Measurements from ENCODE around the gene CEP85. TPM values are rescaled to one million over a fixed set of nuclear protein-coding genes. Genes with fewer than 3 reads are reported as not detected.

CEP85 gene
- total RNA-seq, 2 donors from 2014 or later: 17.7 to 38.6 TPM

DNA sequence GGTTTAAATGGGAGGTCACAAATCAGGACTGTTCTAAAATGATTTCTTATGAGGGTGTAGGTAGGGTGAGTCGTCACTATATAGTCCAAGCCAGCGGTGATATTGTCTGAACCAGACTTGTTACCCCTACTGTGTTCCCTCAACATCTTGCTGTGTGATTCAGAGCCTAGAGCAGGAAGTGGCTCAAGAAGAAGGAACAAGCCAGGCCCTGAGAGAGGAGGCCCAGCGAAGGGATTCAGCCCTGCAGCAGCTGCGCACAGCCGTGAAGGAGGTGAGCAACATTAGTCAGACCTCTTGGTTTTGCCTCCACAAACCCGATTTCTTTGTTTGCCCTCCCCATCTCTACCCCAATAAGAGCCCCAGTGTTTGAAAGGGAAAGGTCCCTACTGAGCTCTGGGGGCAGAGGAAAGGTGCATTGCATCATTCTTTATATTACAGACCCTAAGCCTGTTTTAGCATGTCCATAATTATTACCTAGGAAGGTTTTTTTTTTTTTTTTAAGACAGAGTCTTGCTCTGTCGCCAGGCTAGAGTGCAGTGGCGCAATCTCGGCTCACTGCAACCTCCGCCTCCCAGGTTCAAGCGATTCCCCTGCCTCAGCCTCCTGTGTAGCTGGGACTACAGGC is 40.9 kb downstream of the CEP85 start:
- intact Hi-C loops (cut with DNase I): loop anchor here (2.0 to 10.0 kb wide), 2 partner anchors 46 to 50 kb away; no protein-coding TSS in a partner anchor
- DNase-seq (no peak), ATAC-seq (no peak)

DNA sequence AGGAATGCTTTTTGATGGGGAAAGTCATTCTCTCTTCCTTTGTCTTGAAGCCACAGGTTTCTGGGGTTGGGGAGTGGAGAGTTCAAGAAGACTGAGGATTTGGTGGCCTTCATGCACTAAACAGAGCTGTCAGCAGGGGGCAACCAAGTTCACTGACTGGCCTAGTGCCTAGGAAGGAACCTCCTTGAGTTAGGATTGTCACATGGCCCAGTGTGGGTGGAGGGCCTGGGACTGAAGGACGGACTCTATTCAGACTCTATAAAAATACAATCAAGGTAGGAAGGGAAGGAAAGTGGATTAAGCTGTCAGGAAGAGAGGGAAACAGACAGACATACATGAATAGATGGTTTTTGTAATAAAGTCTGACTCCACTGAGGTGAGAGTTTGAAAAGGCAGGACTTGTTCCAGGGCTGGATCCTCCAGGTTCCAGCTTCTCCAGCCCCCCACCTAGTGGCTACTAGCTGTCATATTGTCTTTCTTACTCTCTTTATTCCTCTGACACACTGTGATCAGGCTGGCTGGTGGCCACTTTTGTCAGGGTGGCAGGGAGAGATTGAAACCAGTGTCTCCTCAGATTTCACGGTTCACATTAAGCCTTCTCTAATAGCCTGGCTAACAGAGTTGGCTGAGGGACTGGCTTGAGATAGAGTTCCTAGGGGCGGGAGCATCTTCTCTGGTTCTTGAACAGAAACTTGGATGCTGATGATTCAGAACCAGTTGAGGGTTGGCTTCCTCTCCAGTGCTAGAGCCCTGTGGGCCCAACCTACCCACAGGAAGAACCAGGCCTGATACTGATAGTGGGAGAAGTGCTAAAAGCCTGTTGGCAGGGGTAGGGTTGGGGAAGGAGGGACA is 41.8 kb downstream of the CEP85 start:
- ATAC-seq: peak; percentile 73 to 85
- intact Hi-C loops (cut with DNase I): loop anchor here (2.0 to 10.0 kb wide), 2 partner anchors 45 to 49 kb away; no protein-coding TSS in a partner anchor
- peak; percentile 87 for DNase-seq

DNA sequence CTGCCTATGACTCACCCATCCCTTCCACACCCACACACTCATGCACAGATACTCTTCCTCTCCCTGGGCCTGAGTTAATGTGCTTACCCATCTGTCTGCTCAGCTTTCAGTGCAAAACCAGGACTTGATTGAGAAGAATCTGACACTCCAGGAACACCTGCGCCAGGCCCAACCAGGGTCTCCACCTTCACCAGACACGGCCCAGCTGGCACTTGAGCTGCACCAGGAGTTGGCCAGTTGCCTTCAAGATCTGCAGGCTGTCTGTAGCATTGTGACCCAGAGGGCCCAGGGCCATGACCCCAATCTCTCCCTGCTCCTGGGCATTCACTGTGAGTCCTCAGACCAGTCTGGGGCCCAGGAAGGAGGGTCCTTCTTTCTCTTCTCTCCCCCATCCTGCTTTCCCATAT is 42.4 kb downstream of the CEP85 start:
- intact Hi-C loops (cut with DNase I): loop anchor here in 1 of 2 donors (10.0 kb wide), 1 partner anchor 48 kb away; no protein-coding TSS in a partner anchor
- ATAC-seq: no peak
- no peak for DNase-seq

DNA sequence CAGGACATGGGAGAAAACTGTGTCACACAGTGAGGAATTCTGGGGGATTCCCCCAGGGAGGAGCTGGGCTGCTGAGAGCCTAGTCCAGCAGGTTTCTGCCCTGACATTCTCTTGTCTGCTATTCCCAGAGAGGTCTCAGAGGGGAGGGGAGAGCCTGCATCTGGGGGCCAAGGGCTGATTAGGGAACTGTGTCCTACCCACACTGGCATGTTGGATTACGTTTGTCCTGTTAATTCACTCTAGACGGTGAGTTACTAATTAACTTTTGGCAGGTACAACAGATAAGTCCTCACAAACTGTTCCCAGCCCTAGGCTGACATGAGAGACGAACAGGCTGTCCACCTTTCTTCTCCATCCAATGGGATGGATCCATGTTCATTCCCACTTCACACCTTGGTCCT is 43.3 kb downstream of the CEP85 start:
- intact Hi-C loops (cut with DNase I): loop anchor here in 1 of 2 donors (10.0 kb wide), 1 partner anchor 48 kb away; no protein-coding TSS in a partner anchor
- DNase-seq (no peak), ATAC-seq (no peak)

DNA sequence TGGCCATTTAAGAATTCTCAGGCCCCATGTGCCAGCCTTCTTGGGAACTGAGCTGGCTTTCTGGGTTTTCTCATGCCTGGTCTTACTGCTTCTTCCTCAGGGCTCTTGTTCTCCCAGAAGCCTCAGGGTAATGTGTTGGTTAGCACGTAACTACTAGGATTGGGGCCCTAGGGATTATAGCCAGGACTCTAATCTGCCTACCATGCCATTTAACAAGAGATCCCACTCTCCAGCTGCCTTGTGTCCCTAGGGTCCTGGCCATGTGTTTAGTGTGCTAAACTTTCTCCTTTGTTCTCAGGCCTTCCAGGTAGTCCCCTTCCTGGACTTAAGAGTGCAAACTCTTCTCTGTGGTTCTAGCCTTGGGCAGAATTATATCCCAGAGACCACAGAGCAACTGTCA is 43.7 kb downstream of the CEP85 start:
- ATAC-seq: no peak
- intact Hi-C loops (cut with DNase I): loop anchor here in 1 of 2 donors (10.0 kb wide), 1 partner anchor 47 kb away; no protein-coding TSS in a partner anchor

DNA sequence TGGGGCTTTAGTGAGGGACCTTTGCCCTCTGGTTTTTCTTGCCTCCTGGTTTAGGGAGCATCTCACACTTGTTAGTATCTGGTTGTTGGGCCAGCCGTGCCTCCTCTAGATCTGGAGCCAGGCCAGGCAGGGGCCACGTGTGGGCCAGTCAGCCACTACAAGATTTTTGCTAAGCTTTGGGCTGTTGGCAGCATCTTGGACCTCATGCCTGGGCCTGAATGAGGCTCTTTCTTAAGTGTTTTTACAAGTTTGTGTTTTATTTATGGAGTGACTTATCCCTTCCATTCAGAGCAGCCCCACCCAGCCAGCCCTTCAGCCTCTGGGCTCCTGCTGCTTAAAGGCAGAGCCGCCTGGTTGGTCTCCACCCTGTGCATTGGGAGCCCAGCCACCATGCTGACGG is 44.3 kb downstream of the CEP85 start:
- DNase-seq (peak; percentile 82), ATAC-seq (peak in 1 of 2 donors; percentile 4)
- intact Hi-C loops (cut with DNase I): loop anchor here in 1 of 2 donors (10.0 kb wide), 1 partner anchor 46 kb away; no protein-coding TSS in a partner anchor

More for the DNA sequence above, 43.7 kb downstream of the CEP85 start:
- DNase-seq: no peak

DNA sequence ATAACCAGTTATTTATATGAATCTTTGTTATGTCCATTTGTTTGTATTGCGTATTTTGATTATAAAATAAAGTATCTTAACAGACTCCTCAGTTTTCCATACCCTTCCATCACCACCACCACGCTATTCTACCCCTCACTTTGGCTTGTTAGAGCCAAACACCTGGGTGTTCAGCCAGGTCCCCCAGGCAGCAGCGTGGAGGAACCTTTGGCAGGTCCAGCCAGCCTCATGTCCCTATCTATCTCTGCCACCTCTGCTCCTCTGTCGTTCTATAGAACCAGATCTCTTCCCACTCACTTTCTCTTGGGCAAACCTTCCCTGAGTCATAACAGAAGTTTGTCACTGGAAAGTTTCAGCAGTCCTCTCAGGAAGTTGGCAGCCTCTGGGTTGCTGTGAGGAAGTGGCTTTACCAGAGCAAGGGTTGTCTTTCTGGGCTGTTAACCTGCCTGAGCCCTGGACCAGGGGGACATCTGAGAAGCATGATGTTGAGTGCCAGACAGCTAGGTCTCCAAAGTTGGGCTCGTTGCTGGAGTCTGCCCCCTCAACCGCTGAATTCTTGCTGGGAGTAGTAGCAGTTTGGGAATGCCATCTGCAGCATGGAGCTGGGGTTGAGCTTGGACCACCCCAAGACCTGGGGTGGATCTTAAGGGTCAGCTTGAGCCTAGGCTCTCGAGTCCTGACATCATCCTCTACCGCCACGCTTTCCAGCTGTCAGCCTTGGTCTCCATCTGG is 44.9 kb downstream of the CEP85 start:
- no peak for DNase-seq
- intact Hi-C loops (cut with DNase I): loop anchor here in 1 of 2 donors (10.0 kb wide), 1 partner anchor 46 kb away; no protein-coding TSS in a partner anchor
- peak in 1 of 2 donors; percentile 3 for ATAC-seq

DNA sequence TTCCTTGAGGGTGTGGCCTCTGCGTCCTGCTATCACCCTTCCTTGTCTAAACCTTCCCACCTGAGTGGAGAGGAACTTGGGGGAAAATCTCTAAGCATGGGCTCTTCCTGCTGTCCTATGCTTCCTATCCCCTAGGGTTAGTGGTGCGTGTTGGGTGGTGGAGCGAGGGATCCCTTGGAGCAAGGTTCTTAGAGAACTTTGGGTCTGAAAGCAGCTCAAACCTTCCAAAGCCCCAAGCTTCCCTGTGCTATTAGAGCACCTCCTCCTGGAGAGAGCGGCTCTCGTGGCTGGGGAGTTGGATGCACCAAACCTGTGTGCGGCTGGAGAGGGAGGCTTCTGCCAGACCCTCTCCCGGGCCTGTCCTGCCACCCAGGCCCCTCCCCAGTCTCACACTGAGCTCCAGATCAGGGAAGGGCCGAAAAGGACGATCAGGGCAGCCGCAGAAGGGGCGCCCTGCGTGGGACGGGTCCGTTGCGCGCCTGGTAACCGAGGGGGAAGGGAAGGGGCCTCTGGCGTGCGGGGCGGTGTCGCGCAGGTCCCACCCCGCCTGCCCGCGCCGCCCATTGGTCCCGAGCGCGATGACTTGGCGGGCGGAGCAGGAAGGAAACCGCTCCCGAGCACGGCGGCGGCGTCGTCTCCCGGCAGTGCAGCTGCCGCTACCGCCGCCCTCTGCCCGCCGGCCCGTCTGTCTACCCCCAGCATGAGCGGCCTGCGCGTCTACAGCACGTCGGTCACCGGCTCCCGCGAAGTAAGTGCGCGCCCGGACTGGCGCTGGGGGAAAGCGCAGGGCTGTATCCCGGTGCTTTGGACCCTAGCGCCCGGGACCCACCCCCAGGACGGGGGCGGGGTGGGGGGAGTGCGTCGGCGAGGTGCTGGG is 45.7 kb downstream of the CEP85 start, which contains the start of gene SH3BGRL3:
SH3BGRL3 (plus strand) TSS at position 631 of the 877 bp plus-strand sequence; CDS start at position 701, 70 bp downstream.
- intact Hi-C loops (cut with DNase I): loop anchor here in 1 of 2 donors (10.0 kb wide), 1 partner anchor 45 kb away; no protein-coding TSS in a partner anchor
- DNase-seq (peak; percentile 93), ATAC-seq (peak; percentile 76 to 86)

DNA sequence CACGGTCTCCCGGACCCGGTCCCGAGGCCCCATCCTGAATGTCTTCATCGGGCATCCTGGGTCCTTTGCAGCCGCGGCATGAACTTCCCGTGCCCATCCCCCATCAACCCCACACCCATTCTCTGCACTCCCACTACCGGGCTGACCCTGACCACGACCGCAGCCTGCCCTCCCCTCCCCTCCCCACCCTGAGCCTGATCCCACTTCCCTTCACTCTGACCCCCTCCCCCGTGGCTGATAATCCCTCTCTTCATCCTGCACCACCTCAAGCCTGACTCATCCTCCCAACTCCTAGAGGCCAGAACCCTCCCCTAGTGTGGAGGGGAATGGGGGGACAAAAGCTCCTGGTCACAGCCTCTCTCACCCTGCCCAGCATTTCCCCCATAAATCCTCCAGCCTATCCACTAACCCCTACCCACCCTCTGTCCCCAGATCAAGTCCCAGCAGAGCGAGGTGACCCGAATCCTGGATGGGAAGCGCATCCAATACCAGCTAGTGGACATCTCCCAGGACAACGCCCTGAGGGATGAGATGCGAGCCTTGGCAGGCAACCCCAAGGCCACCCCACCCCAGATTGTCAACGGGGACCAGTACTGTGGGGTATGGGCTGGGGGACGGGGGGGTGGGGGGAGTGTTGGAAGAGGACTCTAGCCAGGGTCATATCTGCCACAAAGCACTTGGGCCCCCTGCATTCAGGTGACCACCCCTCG is 46.5 kb downstream of the CEP85 start:
- intact Hi-C loops (cut with DNase I): no loop called here
- DNase-seq (no peak), ATAC-seq (peak in 1 of 2 donors; percentile 2)

DNA sequence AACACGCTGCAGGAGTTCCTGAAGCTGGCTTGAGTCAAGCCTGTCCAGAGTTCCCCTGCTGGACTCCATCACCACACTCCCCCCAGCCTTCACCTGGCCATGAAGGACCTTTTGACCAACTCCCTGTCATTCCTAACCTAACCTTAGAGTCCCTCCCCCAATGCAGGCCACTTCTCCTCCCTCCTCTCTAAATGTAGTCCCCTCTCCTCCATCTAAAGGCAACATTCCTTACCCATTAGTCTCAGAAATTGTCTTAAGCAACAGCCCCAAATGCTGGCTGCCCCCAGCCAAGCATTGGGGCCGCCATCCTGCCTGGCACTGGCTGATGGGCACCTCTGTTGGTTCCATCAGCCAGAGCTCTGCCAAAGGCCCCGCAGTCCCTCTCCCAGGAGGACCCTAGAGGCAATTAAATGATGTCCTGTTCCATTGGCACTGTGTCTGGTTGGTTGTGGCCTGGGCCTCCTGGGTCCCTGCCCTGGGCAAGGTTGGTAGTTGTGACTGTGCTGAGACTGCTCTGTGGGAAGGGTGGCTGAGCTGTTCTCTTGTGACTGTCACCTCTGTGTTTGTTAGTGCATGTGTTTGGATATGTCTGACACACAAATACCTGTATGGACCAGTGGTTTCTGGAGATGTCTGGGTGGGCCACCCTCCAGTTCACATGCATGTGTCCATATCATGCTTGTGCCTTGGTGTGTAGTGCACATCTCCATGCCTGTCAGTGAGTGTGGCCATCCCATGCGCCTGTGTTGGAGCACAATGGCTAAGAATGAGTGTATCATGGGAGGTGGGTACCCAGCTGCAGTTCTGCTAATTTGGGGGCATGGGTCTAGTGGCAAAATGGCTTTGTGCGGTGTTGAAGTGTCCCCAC is 47.3 kb downstream of the CEP85 start:
- intact Hi-C loops (cut with DNase I): no loop called here
- ATAC-seq (no peak), DNase-seq (no peak)

DNA sequence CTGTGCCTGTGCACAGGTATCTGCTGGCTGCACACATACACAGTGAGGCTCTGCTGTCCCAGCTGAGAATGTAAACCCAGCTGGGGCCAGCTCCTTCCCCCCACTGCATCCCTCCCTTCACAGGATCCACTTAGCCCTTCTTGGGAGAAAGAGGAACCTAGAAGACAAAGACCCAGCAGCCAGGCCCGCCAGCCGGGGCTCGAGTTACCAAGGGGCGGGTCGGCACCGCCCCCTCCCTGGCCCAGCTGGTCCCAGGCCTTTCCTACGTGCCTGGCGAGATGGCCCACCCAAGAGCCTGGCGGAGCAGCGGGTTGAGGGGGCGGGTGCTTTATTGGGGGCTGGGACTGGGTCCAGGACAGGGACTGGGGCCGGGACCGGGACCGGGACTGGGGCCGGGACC is 48.0 kb downstream of the CEP85 start:
- ATAC-seq (no peak), DNase-seq (no peak)
- intact Hi-C loops (cut with DNase I): no loop called here

DNA sequence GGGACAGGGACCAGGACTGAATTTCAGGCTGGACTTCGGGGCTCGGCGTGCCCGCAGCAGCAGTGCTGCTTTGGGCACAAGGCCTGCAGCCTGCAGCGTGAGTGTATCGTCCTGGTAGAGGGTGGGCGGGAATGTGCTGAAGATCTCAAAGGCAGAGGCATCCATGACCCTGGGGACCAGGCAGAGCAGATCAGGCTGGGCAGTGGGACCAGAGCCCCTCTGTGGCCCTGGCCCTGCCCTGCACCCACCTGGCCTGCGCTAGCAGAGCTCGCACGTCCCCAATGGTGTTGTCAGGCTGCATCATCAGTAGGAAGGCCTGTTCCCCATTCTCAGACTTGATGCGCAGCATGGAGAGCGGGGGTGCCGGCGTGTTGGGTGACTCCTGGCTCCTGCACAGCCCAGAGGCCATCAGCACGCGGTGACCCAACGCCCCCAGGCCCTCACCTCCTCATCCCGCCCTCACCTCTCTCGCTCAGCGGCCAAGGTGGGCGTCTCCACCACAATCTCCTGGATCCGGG is 48.5 kb downstream of the CEP85 start:
- ATAC-seq (no peak), DNase-seq (no peak)
- intact Hi-C loops (cut with DNase I): no loop called here

DNA sequence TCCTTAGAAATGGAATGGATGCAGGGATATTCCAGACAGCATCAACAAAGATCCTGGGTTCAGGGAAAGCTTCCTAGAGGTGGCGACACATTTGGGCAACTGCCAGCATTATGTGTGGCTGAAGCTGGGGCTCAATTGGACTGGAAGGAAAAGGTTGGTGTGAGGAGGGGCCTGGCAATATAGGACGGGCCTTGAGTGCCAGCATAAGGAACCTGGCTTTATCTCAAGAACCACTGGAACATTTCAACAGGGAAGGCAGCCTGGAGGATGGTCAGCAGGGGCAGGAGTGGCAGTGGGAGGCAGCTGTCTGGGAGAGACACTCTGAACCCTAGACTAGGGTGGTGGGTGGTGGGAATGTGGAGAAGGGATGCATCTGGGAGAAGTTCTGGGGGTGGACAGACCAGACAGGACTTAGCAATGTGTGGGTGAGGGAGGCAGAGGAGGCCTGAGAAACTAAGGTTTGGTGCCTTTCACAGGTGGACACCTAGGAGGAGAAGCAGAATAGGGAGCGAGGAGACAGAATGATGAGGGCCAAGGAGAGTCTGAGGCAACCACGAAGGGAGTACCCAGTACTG is 49.4 kb downstream of the CEP85 start:
- no peak for ATAC-seq
- intact Hi-C loops (cut with DNase I): no loop called here
- no peak for DNase-seq

DNA sequence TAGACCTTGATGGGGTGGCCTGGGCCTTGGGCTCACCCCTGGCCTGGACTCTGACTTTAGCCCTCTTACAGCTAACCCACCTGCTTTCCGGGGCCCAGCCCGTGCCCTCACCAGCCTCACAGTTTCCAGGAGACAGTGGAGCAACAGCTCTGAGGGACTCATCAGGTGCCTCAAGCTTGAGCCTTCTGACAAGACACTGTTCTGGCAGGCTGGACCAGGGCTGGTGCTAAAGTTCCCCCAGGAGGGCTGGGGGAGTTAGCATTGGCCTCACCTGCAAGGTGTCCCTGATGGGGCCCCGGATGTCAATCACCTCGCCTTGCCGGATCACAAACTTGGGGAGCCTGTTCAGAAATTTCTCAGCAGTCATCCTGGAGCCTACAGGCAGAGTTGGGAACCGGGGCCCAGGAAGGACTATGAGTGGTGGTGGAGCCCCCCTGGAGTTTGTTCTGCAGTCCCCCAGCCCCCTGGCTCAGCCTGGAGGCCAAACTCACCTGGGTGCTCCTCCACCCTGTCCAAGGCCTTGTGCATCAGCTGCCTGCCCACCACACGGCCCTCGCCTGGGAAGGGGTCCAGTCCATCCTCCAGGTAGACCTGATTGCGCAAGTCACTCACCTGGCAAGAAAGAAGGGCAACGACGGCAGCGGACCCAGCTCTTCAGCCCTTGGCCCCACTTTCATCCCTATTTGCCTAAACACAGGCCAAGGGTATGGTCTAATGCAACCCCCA is 50.0 kb downstream of the CEP85 start:
- intact Hi-C loops (cut with DNase I): loop anchor here in 1 of 2 donors (2.0 kb wide), 1 partner anchor 37 kb away; no protein-coding TSS in a partner anchor
- no peak for DNase-seq
- no peak for ATAC-seq

Measured in left cardiac atrium (tissue), 4 donors.